HUES48 (cell line): Measurements from ENCODE around the gene DSN1.
"Not testable (repeated sequence)": the region's sequence is repeated elsewhere in the genome, so short reads cannot be mapped to it uniquely, and the experiment has no call there.

Source experiments
- H3K27ac ChIP-seq: one replicate; pipeline ENCODE4 v1.7.0; 2013; ENCODE audit warnings: low read depth, low read length, inconsistent platforms
- H3K27me3 ChIP-seq: 2 replicates; pipeline ENCODE4 v1.6.1; 2013; ENCODE audit warnings: mild to moderate bottlenecking, low read length; ENCODE audit not compliant: control insufficient read depth, insufficient read depth
- H3K36me3 ChIP-seq: 2 replicates; pipeline ENCODE4 v1.6.1; 2013; ENCODE audit warnings: low read length; ENCODE audit not compliant: control insufficient read depth, insufficient read depth
- H3K4me1 ChIP-seq: 2 replicates; pipeline ENCODE4 v1.6.1; 2013; ENCODE audit warnings: mild to moderate bottlenecking, low read length; ENCODE audit not compliant: control insufficient read depth, insufficient read depth
- H3K4me3 ChIP-seq: 2 replicates; pipeline ENCODE4 v1.5.1; 2013; ENCODE audit warnings: mild to moderate bottlenecking, low read depth, low read length
- H3K9ac ChIP-seq: 2 replicates; pipeline ENCODE4 v1.6.1; 2013; ENCODE audit warnings: mild to moderate bottlenecking, low read depth, low read length, moderate library complexity
- H3K9me3 ChIP-seq: 2 replicates; pipeline ENCODE4 v1.6.1; 2013; ENCODE audit warnings: low read length; ENCODE audit not compliant: control insufficient read depth, insufficient read depth

DSN1 gene

GRCh38 chr20:36812594-36813463, 39.3 kb upstream of the DSN1 start:
- H3K36me3 ChIP-seq: peaks cover 75% of the 10 kb centered on the region
- no peak overlapping the region for H3K27ac ChIP-seq
- no peaks in the 10 kb centered on the region for H3K27me3 ChIP-seq

GRCh38 chr20:36808317-36809257, 35.0 kb upstream of the DSN1 start:
- no peak overlapping the region for H3K27ac ChIP-seq
- no peaks in the 10 kb centered on the region for H3K9me3 ChIP-seq
- no peak overlapping the region for H3K9ac ChIP-seq

More at GRCh38 chr20:36812594-36813463, 39.3 kb upstream of the DSN1 start:
- no peaks in the 10 kb centered on the region for H3K9me3 ChIP-seq
- no peaks in the 10 kb centered on the region for H3K4me1 ChIP-seq
- no peak overlapping the region for H3K9ac ChIP-seq
- H3K4me3 ChIP-seq: no peak overlapping the region

GRCh38 chr20:36806049-36806448, 32.5 kb upstream of the DSN1 start:
- H3K4me1 ChIP-seq: no peaks in the 10 kb centered on the region
- no peak overlapping the region for H3K4me3 ChIP-seq
- no peak overlapping the region for H3K27ac ChIP-seq
- H3K27me3 ChIP-seq: no peaks in the 10 kb centered on the region
- H3K9me3 ChIP-seq: no peaks in the 10 kb centered on the region
- H3K36me3 ChIP-seq: peaks cover 81% of the 10 kb centered on the region
- H3K9ac ChIP-seq: no peak overlapping the region

More at GRCh38 chr20:36808317-36809257, 35.0 kb upstream of the DSN1 start:
- Histone ChIP-seq H3K27me3 (no peaks in the 10 kb centered on the region), H3K4me3 (no peak overlapping the region), H3K36me3 (peaks cover 78% of the 10 kb centered on the region), H3K4me1 (no peaks in the 10 kb centered on the region)

GRCh38 chr20:36805396-36805795, 31.8 kb upstream of the DSN1 start:
- no peak overlapping the region for H3K4me3 ChIP-seq

GRCh38 chr20:36804425-36804824, 30.9 kb upstream of the DSN1 start:
- H3K27ac ChIP-seq: no peak overlapping the region

More at GRCh38 chr20:36805396-36805795, 31.8 kb upstream of the DSN1 start:
- Histone ChIP-seq H3K9me3 (no peaks in the 10 kb centered on the region), H3K9ac (no peak overlapping the region), H3K27me3 (no peaks in the 10 kb centered on the region), H3K36me3 (peaks cover 86% of the 10 kb centered on the region), H3K4me1 (no peaks in the 10 kb centered on the region), H3K27ac (no peak overlapping the region)

GRCh38 chr20:36802326-36803222, 29.0 kb upstream of the DSN1 start:
- Histone ChIP-seq H3K9me3 (no peaks in the 10 kb centered on the region), H3K27ac (no peak overlapping the region), H3K36me3 (peaks cover 86% of the 10 kb centered on the region), H3K9ac (no peak overlapping the region), H3K4me1 (no peaks in the 10 kb centered on the region), H3K27me3 (no peaks in the 10 kb centered on the region), H3K4me3 (no peak overlapping the region)

More at GRCh38 chr20:36804425-36804824, 30.9 kb upstream of the DSN1 start:
- Histone ChIP-seq H3K9me3 (no peaks in the 10 kb centered on the region), H3K9ac (no peak overlapping the region), H3K4me1 (no peaks in the 10 kb centered on the region), H3K4me3 (no peak overlapping the region), H3K36me3 (peaks cover 88% of the 10 kb centered on the region), H3K27me3 (no peaks in the 10 kb centered on the region)

- Histone ChIP-seq H3K36me3 (peaks cover 86% of the 10 kb centered on the region), H3K27me3 (no peaks in the 10 kb centered on the region), H3K4me3 (no peak overlapping the region), H3K4me1 (no peaks in the 10 kb centered on the region), H3K27ac (no peak overlapping the region), H3K9me3 (no peaks in the 10 kb centered on the region), H3K9ac (no peak overlapping the region)
Observed at GRCh38 chr20:36800410-36800809, 26.8 kb upstream of the DSN1 start.

GRCh38 chr20:36799313-36799712, 25.8 kb upstream of the DSN1 start:
- not testable (repeated sequence) for H3K9ac ChIP-seq, H3K27me3 ChIP-seq, H3K4me3 ChIP-seq, H3K4me1 ChIP-seq, H3K9me3 ChIP-seq, H3K27ac ChIP-seq
- peaks cover 80% of the 10 kb centered on the region for H3K36me3 ChIP-seq

- Histone ChIP-seq H3K9me3 (no peaks in the 10 kb centered on the region), H3K4me3 (no peak overlapping the region), H3K9ac (no peak overlapping the region), H3K4me1 (no peaks in the 10 kb centered on the region), H3K36me3 (peaks cover 73% of the 10 kb centered on the region), H3K27me3 (no peaks in the 10 kb centered on the region), H3K27ac (no peak overlapping the region)
Observed at GRCh38 chr20:36796875-36797274, 23.3 kb upstream of the DSN1 start.

GRCh38 chr20:36796117-36796516, 22.6 kb upstream of the DSN1 start:
- Histone ChIP-seq H3K27ac (no peak overlapping the region), H3K27me3 (no peaks in the 10 kb centered on the region), H3K9me3 (no peaks in the 10 kb centered on the region), H3K36me3 (peaks cover 77% of the 10 kb centered on the region), H3K9ac (no peak overlapping the region), H3K4me1 (no peaks in the 10 kb centered on the region), H3K4me3 (no peak overlapping the region)
